Endothelial cell of umbilical vein (primary cell): ENCODE data around the gene PAK5.

Source experiments
- CTCF ChIP-seq, 2 donors: IDR thresholded peaks; 1 replicate in 1 of 2; 2 replicates in 1 of 2; pipeline ENCODE4 v1.5.1; 2011; ENCODE audit warnings: low read length in 2 of 2, mild to moderate bottlenecking in 2 of 2, moderate library complexity in 2 of 2, control low read depth in 1 of 2, inconsistent platforms in 1 of 2, low read depth in 1 of 2; ENCODE audit not compliant: insufficient read depth in 1 of 2; ENCODE audit errors: extremely low read depth in 1 of 2
- EZH2 ChIP-seq: IDR thresholded peaks from 2 replicates; pipeline ENCODE4 v1.6.1; 2012; ENCODE audit warnings: borderline replicate concordance, low read depth, mild to moderate bottlenecking, moderate library complexity, low read length, inconsistent platforms; ENCODE audit not compliant: severe bottlenecking
- FOS ChIP-seq: IDR thresholded peaks from 2 replicates; pipeline ENCODE4 v1.6.1; 2011; ENCODE audit warnings: mild to moderate bottlenecking, low read length, moderate library complexity, borderline replicate concordance; ENCODE audit not compliant: insufficient read depth
- MYC ChIP-seq: IDR thresholded peaks from one replicate; pipeline ENCODE4 v1.6.1; 2011; ENCODE audit warnings: mild to moderate bottlenecking, low read depth, low read length

DNA sequence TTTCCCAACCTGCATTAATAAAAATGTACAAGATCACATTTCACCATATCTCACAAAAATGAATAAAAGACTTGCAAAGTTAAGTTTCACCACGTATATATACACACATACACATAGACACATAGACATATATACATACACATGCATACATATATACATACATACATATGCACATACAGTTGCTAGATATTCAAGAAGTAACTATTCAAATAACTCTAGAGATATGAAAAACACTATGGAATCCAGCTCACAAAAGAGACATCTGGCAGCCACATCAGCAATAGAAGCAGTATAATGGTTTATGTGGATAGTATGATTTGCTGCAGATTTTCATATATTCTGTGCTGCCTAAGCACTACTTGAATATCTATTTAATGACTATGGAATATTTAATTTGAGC is 28.1 kb downstream of the PAK5 start:
- TF ChIP-seq CTCF (IDR thresholded peaks at IDR 0.05; ENCODE audit: extremely low read depth in 1 of 2, insufficient read depth in 1 of 2, low read depth in 1 of 2, low read length in 2 of 2) = no peak
- TF ChIP-seq MYC = no peak
- TF ChIP-seq FOS = no peak
- TF ChIP-seq EZH2 = no peak
